HepG2 (cell line): ENCODE results near the gene MACROD2. TPM values are rescaled to one million over a fixed set of nuclear protein-coding genes. Genes with fewer than 3 reads are reported as not detected.
A peak's percentile ranks its signal among the peaks of the same experiment; 100 is the strongest.

Experiments used
- ATAC-seq: fragments of 200-7000 bp; cut with Tn5 transposase; 3 replicates; pipeline ENCODE4 v1.9.1; 2020; ENCODE audit warnings: mild to moderate bottlenecking, moderate library complexity
- BruUV-seq: library from RNA; stranded (reverse); fragments of 400-500 nt; replicated peaks from 2 replicates; lab custom pipeline; 2021; lab: Mats Ljungman, UMichigan
- CTCF ChIA-PET: fragments of 300-600 bp; formaldehyde crosslinking; extraction: SDS; loops from one replicate; lab custom pipeline; 2021; ENCODE audit warnings: low total read pairs, inconsistent platforms, low intra/inter-chr PET ratio; lab: Yijun Ruan, JAX
- POLR2A ChIA-PET: fragments of 350-600 bp; sonication (Branson Sonifier 250); formaldehyde crosslinking; loops from one replicate; lab custom pipeline; 2020; ENCODE audit warnings: antibody characterized with exemption, inconsistent platforms; lab: Yijun Ruan, JAX
- DNase-seq: peaks from one replicate; pipeline ENCODE4 v3.0.0-alpha.2; 2015; ENCODE audit warnings: low spot score
- FAIRE-seq: peaks from 3 replicates; lab custom pipeline; 2011; peaks lifted over from hg19 to GRCh38; lab: Jason Lieb, UNC
- H2AFZ ChIP-seq: one replicate; pipeline ENCODE4 v1.6.1; 2011; ENCODE audit warnings: low read length, inconsistent platforms
- H3K27ac ChIP-seq: fragments of 300-600 bp; 3 replicates; pipeline ENCODE4 v1.8.0; 2011; ENCODE audit warnings: mixed run types, mild to moderate bottlenecking, mixed read lengths, low read length, inconsistent platforms; ENCODE audit not compliant: insufficient read depth; ENCODE audit errors: extremely low read length
- H3K27me3 ChIP-seq, 2 experiments: fragments of 200-600 bp in 1 of 2; 2 replicates in 1 of 2; 3 replicates in 1 of 2; pipeline versions ENCODE4 v1.6.0 to v1.8.0; 2011; ENCODE audit warnings: low read length in 2 of 2, mild to moderate bottlenecking in 2 of 2, moderate library complexity in 2 of 2, inconsistent platforms in 1 of 2; ENCODE audit not compliant: insufficient read depth in 2 of 2, control insufficient read depth in 1 of 2
- H3K36me3 ChIP-seq, 2 experiments: fragments of 200-600 bp in 1 of 2; replicated peaks in 1 of 2; 2 replicates in 1 of 2; 3 replicates in 1 of 2; pipeline versions ENCODE4 v1.5.1 to v1.8.0; 2011; ENCODE audit warnings: low read length in 2 of 2, inconsistent platforms in 1 of 2; ENCODE audit not compliant: insufficient read depth in 2 of 2, control insufficient read depth in 1 of 2
- H3K4me1 ChIP-seq: 2 replicates; pipeline ENCODE4 v1.5.1; 2012; ENCODE audit warnings: low read length, inconsistent platforms; ENCODE audit not compliant: insufficient read depth
- H3K4me2 ChIP-seq: 2 replicates; pipeline ENCODE4 v1.6.0; 2011; ENCODE audit warnings: low read depth, low read length, inconsistent platforms
- H3K4me3 ChIP-seq, 3 experiments: fragments of 200-600 bp in 1 of 3; sonication (generic), shearing (Covaris generic) in 1 of 3; replicated peaks in 1 of 3; 2 replicates each; pipeline ENCODE4 v1.5.1; 2011 to 2016; ENCODE audit warnings: low read length in 3 of 3, inconsistent platforms in 2 of 3, low read depth in 2 of 3, mild to moderate bottlenecking in 2 of 3, control low read depth in 1 of 3, mixed read lengths in 1 of 3; ENCODE audit not compliant: insufficient read depth in 1 of 3
- H3K79me2 ChIP-seq: one replicate; pipeline ENCODE4 v1.6.1; 2011; ENCODE audit warnings: low read length, inconsistent platforms; ENCODE audit not compliant: insufficient read depth
- H3K9ac ChIP-seq: 2 replicates; pipeline ENCODE4 v1.6.0; 2011; ENCODE audit warnings: mild to moderate bottlenecking, low read depth, low read length, inconsistent platforms; ENCODE audit not compliant: insufficient read depth
- H3K9me3 ChIP-seq: 2 replicates; pipeline ENCODE4 v1.5.1; 2012; ENCODE audit warnings: mild to moderate bottlenecking, low read length
- H4K20me1 ChIP-seq: 2 replicates; pipeline ENCODE4 v1.6.0; 2011; ENCODE audit warnings: inconsistent platforms, mild to moderate bottlenecking, low read length, moderate library complexity; ENCODE audit not compliant: insufficient read depth
- CEBPB ChIP-seq: IDR thresholded peaks from 2 replicates; pipeline ENCODE4 v1.6.1; 2011; ENCODE audit warnings: low read depth, low read length, improper control_type of control experiment, borderline replicate concordance
- CEBPG ChIP-seq: IDR thresholded peaks from 2 replicates; pipeline ENCODE4 v1.6.1; 2016
- FOXP1 ChIP-seq, 2 experiments: fragments of 450-650 bp in 1 of 2; IDR thresholded peaks; 2 replicates each; pipeline ENCODE4 v1.6.1; 2017 to 2018; ENCODE audit warnings: antibody characterized with exemption in 1 of 2
- HOXD1 ChIP-seq: sonication (generic); formaldehyde crosslinking; IDR thresholded peaks from 2 replicates; pipeline ENCODE4 v1.5.0; 2020; ENCODE audit warnings: missing genetic modification reagents
- ISL2 ChIP-seq: sonication (generic); formaldehyde crosslinking; IDR thresholded peaks from 2 replicates; pipeline ENCODE4 v1.5.0; 2020; ENCODE audit warnings: missing genetic modification reagents
- PHF20 ChIP-seq: sonication (generic); formaldehyde crosslinking; IDR thresholded peaks from 2 replicates; pipeline ENCODE4 v1.5.0; 2020; ENCODE audit warnings: mild to moderate bottlenecking, missing genetic modification reagents
- POLR2A ChIP-seq, 2 experiments: IDR thresholded peaks; 2 replicates each; pipeline ENCODE4 v1.6.1; 2011; ENCODE audit warnings: low read depth in 2 of 2, low read length in 2 of 2, mild to moderate bottlenecking in 1 of 2, moderate library complexity in 1 of 2; ENCODE audit not compliant: insufficient read depth in 1 of 2
- RORA ChIP-seq: sonication (generic); formaldehyde crosslinking; IDR thresholded peaks from 2 replicates; pipeline ENCODE4 v1.5.0; 2020; ENCODE audit warnings: mild to moderate bottlenecking, missing genetic modification reagents, moderate library complexity
- SMARCC2 ChIP-seq: fragments of 450-650 bp; IDR thresholded peaks from 2 replicates; pipeline ENCODE4 v1.6.1; 2017; ENCODE audit warnings: antibody characterized with exemption, mild to moderate bottlenecking
- YEATS4 ChIP-seq: sonication (generic); formaldehyde crosslinking; IDR thresholded peaks from 2 replicates; pipeline ENCODE4 v1.4.0; 2020; ENCODE audit warnings: missing genetic modification reagents, borderline replicate concordance
- ZFP1 ChIP-seq: IDR thresholded peaks from 2 replicates; pipeline ENCODE4 v1.6.1; 2016
- ZNF34 ChIP-seq: sonication (generic); formaldehyde crosslinking; IDR thresholded peaks from 2 replicates; pipeline ENCODE4 v1.4.0; 2020; ENCODE audit warnings: mild to moderate bottlenecking, missing genetic modification reagents, borderline replicate concordance
- ZNF75D ChIP-seq: sonication (generic); formaldehyde crosslinking; IDR thresholded peaks from 2 replicates; pipeline ENCODE4 v1.8.1; 2023; ENCODE audit warnings: missing genetic modification reagents, mild to moderate bottlenecking, borderline replicate concordance
- ZNF841 ChIP-seq: sonication (generic); formaldehyde crosslinking; IDR thresholded peaks from 2 replicates; pipeline ENCODE4 v1.8.1; 2023; ENCODE audit warnings: missing genetic modification reagents, borderline replicate concordance
- WGBS: methylation state at CpG from one replicate; pipeline ENCODE4 v1.1.6; 2017; ENCODE audit warnings: low lambda C conversion rate; 5-methylcytosine and 5-hydroxymethylcytosine counted together
- in situ Hi-C: cut with HindIII; loops from 2 replicates; pipeline ENCODE4 v1.10.0; 2017; ENCODE audit warnings: low pct_unique_long_range_greater_than_20kb; ENCODE audit not compliant: extremely low pct_ligation_motif_present
- intact Hi-C: fragments of 100-400 bp; cut with micrococcal nuclease; formaldehyde crosslinking; loops from one replicate; pipeline ENCODE4 v1.10.0; 2022; ENCODE audit not compliant: unreplicated experiment
- polyA plus RNA-seq, 8 experiments: library from polyadenylated mRNA; depleted of rRNA in 3 of 8; stranded (reverse) in 7 of 8; unstranded in 1 of 8; fragments of >200 nt; fragmentation: Illumina TruSeq in 4 of 8; extraction: Trizol in 4 of 8; gene quantifications; 2 replicates each; pipeline versions ENCODE4 v1.2.1 to v1.2.3, GENCODE V29; 2011 to 2016; ENCODE audit warnings: low read depth in 4 of 8, missing spikeins in 1 of 8, mixed read lengths in 1 of 8; ENCODE audit not compliant: insufficient read depth in 1 of 8
- total RNA-seq, 5 experiments: library from RNA; depleted of rRNA; stranded (reverse); fragments of >200 nt; fragmentation: Illumina TruSeq; extraction: Trizol; gene quantifications; 2 replicates each; pipeline ENCODE4 v1.2.3, GENCODE V29; 2016; ENCODE audit warnings: low read depth in 1 of 5

MACROD2 gene
- total and polyA plus RNA-seq, 2 of the 13 experiments (the other 11 are each of a cell fraction or from before 2014, with no cell fraction given) = 0.13 to 0.51 TPM

- no peak overlapping the region for H2AFZ ChIP-seq
- POLR2A ChIA-PET = no interaction called here
- WGBS = 11% methylated on average over 3 of the region's 3 CpGs
- no peaks in the 10 kb centered on the region for H4K20me1 ChIP-seq
- H3K27ac ChIP-seq = no peak overlapping the region
- CTCF ChIA-PET = no interaction called here
- no peaks in the 10 kb centered on the region for H3K79me2 ChIP-seq
- H3K4me1 ChIP-seq = no peaks in the 10 kb centered on the region
- BruUV-seq = no TSS peak
- no peak for FAIRE-seq
- H3K4me2 ChIP-seq = no peak overlapping the region
- no peak overlapping the region for H3K4me3 ChIP-seq
- no peaks in the 10 kb centered on the region for H3K36me3 ChIP-seq
- ATAC-seq = no peak
- no peaks in the 10 kb centered on the region for H3K27me3 ChIP-seq
- intact Hi-C loops = no loop called here
- peaks cover 61% of the 10 kb centered on the region for H3K9me3 ChIP-seq
- no peak for DNase-seq
- no peak overlapping the region for H3K9ac ChIP-seq
- TF ChIP-seq HOXD1 (CRISPR knock-in tag) = no peak
- TF ChIP-seq ZNF75D (CRISPR knock-in tag) = no peak
- TF ChIP-seq PHF20 = no peak
- TF ChIP-seq, all 625 proteins: peak for 0
- in situ Hi-C loops = no loop called here
Measured at GRCh38 chr20:15986690-15987089, 1991.4 kb downstream of the MACROD2 start.

DNA sequence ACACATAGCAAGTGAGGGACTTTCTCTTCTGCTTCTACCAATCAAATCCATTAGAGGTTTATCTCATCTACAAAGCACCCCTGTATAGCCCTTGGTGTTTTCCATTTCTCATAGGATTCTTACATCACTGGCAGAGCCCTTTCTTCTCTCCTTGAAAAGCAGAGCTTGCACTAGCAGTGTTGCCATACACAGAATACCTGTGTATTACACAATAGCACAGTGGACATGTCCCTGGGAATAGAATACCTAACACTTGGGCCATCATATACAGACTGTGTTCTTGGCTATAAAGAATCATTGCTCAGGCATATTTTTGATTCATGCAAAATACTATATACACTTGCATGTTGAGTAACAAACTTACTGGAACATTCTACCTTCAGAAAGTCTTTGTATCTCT lies 1996.0 kb downstream of the MACROD2 start:
- in situ Hi-C loops = no loop called here
- no peaks in the 10 kb centered on the region for H4K20me1 ChIP-seq
- peaks cover 66% of the 10 kb centered on the region for H3K9me3 ChIP-seq
- H3K36me3 ChIP-seq = no peaks in the 10 kb centered on the region
- no peak overlapping the region for H3K4me2 ChIP-seq
- TF ChIP-seq ISL2 (CRISPR knock-in tag) (no peak), ZNF34 (CRISPR knock-in tag) (no peak), POLR2A (IDR thresholded peaks at IDR 0.05; ENCODE audit: insufficient read depth in 1 of 2, low read depth in 2 of 2, low read length in 2 of 2) (no peak), RORA (no peak), ZNF841 (CRISPR knock-in tag) (no peak), SMARCC2 (no peak), CEBPG (CRISPR knock-in tag) (peak; percentile 13; the same call in 1 of the 2 replicates), ZFP1 (CRISPR knock-in tag) (no peak), CEBPB (peak; percentile 85), FOXP1 (IDR thresholded peaks at IDR 0.05) (no peak), FOXP1 (CRISPR knock-in tag; IDR thresholded peaks at IDR 0.05) (no peak), YEATS4 (CRISPR knock-in tag) (no peak)
- intact Hi-C loops = no loop called here
- H3K27ac ChIP-seq = no peak overlapping the region
- ATAC-seq (no peak), FAIRE-seq (no peak), DNase-seq (no peak)
- CTCF ChIA-PET = no interaction called here
- POLR2A ChIA-PET = no interaction called here
- H3K79me2 ChIP-seq = no peaks in the 10 kb centered on the region
- no peak overlapping the region for H2AFZ ChIP-seq
- no peak overlapping the region for H3K9ac ChIP-seq
- no peak overlapping the region for H3K4me3 ChIP-seq
- no peaks in the 10 kb centered on the region for H3K27me3 ChIP-seq
- no TSS peak for BruUV-seq
- no peaks in the 10 kb centered on the region for H3K4me1 ChIP-seq
